GM23338 (cell line): ENCODE measurements around the gene DENND5B. TPM values are rescaled to one million over a fixed set of nuclear protein-coding genes. Genes with fewer than 3 reads are reported as not detected.

ENCODE experiments used
- ATAC-seq: fragments of 200-7000 bp; cut with Tn5 transposase; 3 replicates; pipeline ENCODE4 v1.9.1; 2020
- DNase-seq: peaks from one replicate; pipeline ENCODE4 v3.0.0-alpha.2; 2015; ENCODE audit warnings: low spot score
- H2AFZ ChIP-seq: fragments of 200-600 bp; sonication (generic); 2 replicates; pipeline ENCODE4 v1.8.0; 2016; ENCODE audit warnings: antibody characterized with exemption, mild to moderate bottlenecking, moderate library complexity
- H3F3A ChIP-seq: fragments of 200-600 bp; sonication (generic); replicated peaks from 2 replicates; pipeline ENCODE4 v1.8.0; 2017; ENCODE audit warnings: antibody characterized with exemption, mixed run types, low read depth
- H3K27ac ChIP-seq: fragments of 200-600 bp; sonication (generic); 2 replicates; pipeline ENCODE4 v1.6.1; 2016; ENCODE audit warnings: low read depth
- H3K27me3 ChIP-seq: fragments of 200-600 bp; sonication (generic); 2 replicates; pipeline ENCODE4 v1.8.0; 2016; ENCODE audit warnings: mild to moderate bottlenecking, mixed run types, moderate library complexity; ENCODE audit not compliant: insufficient read depth
- H3K36me3 ChIP-seq: fragments of 200-600 bp; sonication (generic); 2 replicates; pipeline ENCODE4 v1.8.0; 2016; ENCODE audit warnings: mild to moderate bottlenecking; ENCODE audit not compliant: insufficient read depth
- H3K4me1 ChIP-seq: fragments of 200-600 bp; sonication (generic); 2 replicates; pipeline ENCODE4 v1.8.0; 2016; ENCODE audit warnings: mild to moderate bottlenecking, moderate library complexity; ENCODE audit not compliant: insufficient read depth
- H3K4me2 ChIP-seq: fragments of 200-600 bp; sonication (generic); 2 replicates; pipeline ENCODE4 v1.7.1; 2017; ENCODE audit warnings: mixed run types
- H3K4me3 ChIP-seq: fragments of 200-600 bp; sonication (generic); 2 replicates; pipeline ENCODE4 v1.6.1; 2016; ENCODE audit warnings: mixed run types
- H3K79me2 ChIP-seq: fragments of 200-600 bp; sonication (generic); replicated peaks from 2 replicates; pipeline ENCODE4 v1.8.0; 2017; ENCODE audit warnings: mild to moderate bottlenecking; ENCODE audit not compliant: insufficient read depth
- H3K9me2 ChIP-seq: fragments of 200-600 bp; sonication (generic); 2 replicates; pipeline ENCODE4 v1.8.0; 2017; ENCODE audit not compliant: insufficient read depth
- H4K20me1 ChIP-seq: fragments of 200-600 bp; sonication (generic); replicated peaks from 2 replicates; pipeline ENCODE4 v1.8.0; 2017; ENCODE audit warnings: mild to moderate bottlenecking; ENCODE audit not compliant: insufficient read depth
- H3K27ac Mint-ChIP-seq: 2 replicates; pipeline ENCODE4 v1.8.0; 2020; ENCODE audit warnings: inconsistent platforms, mild to moderate bottlenecking, moderate library complexity, mixed read lengths
- H3K27me3 Mint-ChIP-seq: 3 replicates; pipeline ENCODE4 v1.8.0; 2022; ENCODE audit warnings: low read depth, mild to moderate bottlenecking, moderate library complexity, mixed read lengths, inconsistent platforms; ENCODE audit not compliant: insufficient read depth, poor library complexity
- H3K36me3 Mint-ChIP-seq: 3 replicates; pipeline ENCODE4 v1.8.0; 2021; ENCODE audit warnings: low read depth, mild to moderate bottlenecking, inconsistent platforms, moderate library complexity, mixed read lengths
- H3K4me1 Mint-ChIP-seq: 3 replicates; pipeline ENCODE4 v1.8.0; 2020; ENCODE audit warnings: mild to moderate bottlenecking, inconsistent platforms, mixed read lengths
- H3K4me3 Mint-ChIP-seq: 3 replicates; pipeline ENCODE4 v1.8.0; 2021; ENCODE audit warnings: moderate library complexity, mild to moderate bottlenecking, inconsistent platforms, mixed read lengths
- H3K9me3 Mint-ChIP-seq: 3 replicates; pipeline ENCODE4 v1.8.0; 2020; ENCODE audit warnings: moderate library complexity, mild to moderate bottlenecking, inconsistent platforms, mixed read lengths
- CREB1 ChIP-seq: fragments of 250-450 bp; sonication (Bioruptor Pico); IDR thresholded peaks from 2 replicates; pipeline ENCODE4 v1.5.0; 2020; ENCODE audit warnings: low read depth, mild to moderate bottlenecking, moderate library complexity
- ETS1 ChIP-seq: IDR thresholded peaks from 2 replicates; pipeline ENCODE4 v1.6.1; 2016; ENCODE audit warnings: antibody characterized with exemption
- EZH2 ChIP-seq: fragments of 200-600 bp; sonication (generic); IDR thresholded peaks from one replicate; pipeline ENCODE4 v1.8.0; 2017; ENCODE audit warnings: antibody characterized with exemption, mild to moderate bottlenecking, low read depth; ENCODE audit not compliant: unreplicated experiment
- EZH2phosphoT487 ChIP-seq: fragments of 200-600 bp; sonication (generic); IDR thresholded peaks from one replicate; pipeline ENCODE4 v1.8.1; 2018; ENCODE audit warnings: antibody characterized with exemption; ENCODE audit not compliant: unreplicated experiment
- JUNB ChIP-seq: IDR thresholded peaks from one replicate; pipeline ENCODE4 v1.6.1; 2016; ENCODE audit warnings: antibody characterized with exemption; ENCODE audit not compliant: unreplicated experiment
- NANOG ChIP-seq: IDR thresholded peaks from 2 replicates; pipeline ENCODE4 v1.6.1; 2016; ENCODE audit warnings: antibody characterized with exemption, borderline replicate concordance
- POLR2AphosphoS5 ChIP-seq: IDR thresholded peaks from 2 replicates; pipeline ENCODE4 v1.6.1; 2016; ENCODE audit warnings: antibody characterized with exemption, low read depth
- REST ChIP-seq: IDR thresholded peaks from one replicate; pipeline ENCODE4 v1.6.1; 2018; ENCODE audit warnings: antibody characterized with exemption; ENCODE audit not compliant: unreplicated experiment
- STAT1 ChIP-seq: IDR thresholded peaks from one replicate; pipeline ENCODE4 v1.6.1; 2016; ENCODE audit warnings: antibody characterized with exemption; ENCODE audit not compliant: unreplicated experiment
- ZNF331 ChIP-seq: fragments of 250-450 bp; sonication (Bioruptor Pico); IDR thresholded peaks from 2 replicates; pipeline ENCODE4 v1.5.0; 2020; ENCODE audit warnings: low read depth, mild to moderate bottlenecking, moderate library complexity
- polyA plus RNA-seq: library from polyadenylated mRNA; unstranded; fragments of >200 nt; fragmentation: Nextera tagmentation; extraction: Ambion mirVana; gene quantifications from 2 replicates; pipeline ENCODE4 v1.2.1, GENCODE V29; 2016
- total RNA-seq: library from RNA; depleted of rRNA; stranded (reverse); fragments of >200 nt; shearing (Covaris generic); gene quantifications from 2 replicates; pipeline ENCODE4 v1.2.3, GENCODE V29; 2014

Gene DENND5B
- total and polyA plus RNA-seq, 2 experiments from 2014 or later = 6.5 to 17.2 TPM

- no peak overlapping the region for H3K4me3 ChIP-seq
- H3K9me2 ChIP-seq = 0 out of 2 replicates have a peak, but pooled peaks cover 3% of the 10 kb centered on the region
- H3K4me1 Mint-ChIP-seq = peaks cover 10% of the 10 kb centered on the region; the same call in 2 of the 3 replicates
- ATAC-seq = no peak
- no peak overlapping the region for H2AFZ ChIP-seq
- H3K36me3 ChIP-seq = no peaks in the 10 kb centered on the region
- H3K79me2 ChIP-seq = no peaks in the 10 kb centered on the region
- H3K9me3 Mint-ChIP-seq = no peaks in the 10 kb centered on the region
- H3K27ac Mint-ChIP-seq = no peak overlapping the region
- peaks cover 10% of the 10 kb centered on the region; the same call in 1 of the 2 replicates for H3K4me1 ChIP-seq
- TF ChIP-seq POLR2AphosphoS5 = no peak
- TF ChIP-seq EZH2phosphoT487 = no peak
- no peak for TF ChIP-seq EZH2
- no peak for TF ChIP-seq STAT1
- no peak for TF ChIP-seq JUNB
- TF ChIP-seq NANOG = no peak
- 0 out of 2 replicates have a peak, but pooled peaks cover 4% of the 10 kb centered on the region for H3F3A ChIP-seq
- peaks cover 2% of the 10 kb centered on the region for H3K27me3 Mint-ChIP-seq
- H3K4me2 ChIP-seq = no peak overlapping the region
- no peaks in the 10 kb centered on the region for H4K20me1 ChIP-seq
- DNase-seq = no peak
- H3K4me3 Mint-ChIP-seq = no peak overlapping the region
- no peak overlapping the region for H3K27ac ChIP-seq
- H3K36me3 Mint-ChIP-seq = no peaks in the 10 kb centered on the region
- H3K27me3 ChIP-seq = no peaks in the 10 kb centered on the region
Measured at GRCh38 chr12:31355747-31356107, 235.2 kb downstream of the DENND5B start.

- DNase-seq (no peak), ATAC-seq (no peak; the same call in 2 of the 3 replicates)
- no peak for TF ChIP-seq EZH2
- TF ChIP-seq JUNB = no peak
- no peak for TF ChIP-seq CREB1 (CRISPR knock-in tag)
- TF ChIP-seq NANOG = no peak
- TF ChIP-seq ZNF331 = no peak
- TF ChIP-seq ETS1 = no peak
- no peak for TF ChIP-seq REST
- no peak for TF ChIP-seq POLR2AphosphoS5
- no peak for TF ChIP-seq EZH2phosphoT487
- Histone ChIP-seq H3K9me2 (peaks cover 6% of the 10 kb centered on the region; the same call in 1 of the 2 replicates), H3K79me2 (no peaks in the 10 kb centered on the region), H3K4me3 (no peak overlapping the region), H3K27me3 (no peaks in the 10 kb centered on the region), H3K4me2 (no peak overlapping the region; the same call in 1 of the 2 replicates), H3F3A (no peaks in the 10 kb centered on the region), H3K4me1 (peaks cover 10% of the 10 kb centered on the region; the same call in 1 of the 2 replicates), H2AFZ (peak overlapping the region; percentile 83), H3K27ac (no peak overlapping the region), H3K36me3 (no peaks in the 10 kb centered on the region), H4K20me1 (no peaks in the 10 kb centered on the region)
- Mint-ChIP-seq H3K9me3 (no peaks in the 10 kb centered on the region), H3K36me3 (no peaks in the 10 kb centered on the region), H3K27me3 (peaks cover 2% of the 10 kb centered on the region), H3K4me3 (no peak overlapping the region), H3K4me1 (peaks cover 9% of the 10 kb centered on the region; the same call in 2 of the 3 replicates), H3K27ac (no peak overlapping the region)
Measured at GRCh38 chr12:31353750-31354708, 236.9 kb downstream of the DENND5B start.
